Stimulated activated naive B cell treated with anti-CD40 and anti-IgM and Interleukin-4, amounts not matched to agents 10 μg/mL and 1 μg/mL and 100 μg/mL, for 72 hours (primary cell): ENCODE measurements around the gene NCKAP5.

Experiments used
- ATAC-seq, 2 donors: fragments of 150-1000 bp; cut with Tn5 transposase; replicated peaks; 2 replicates each; pipeline ENCODE4 v1.10.0; 2021; ENCODE audit warnings: moderate library complexity in 1 of 2
- DNase-seq: peaks from one replicate; pipeline ENCODE4 v3.0.0; 2021
- H3K27ac Mint-ChIP-seq: one replicate; pipeline ENCODE4 v1.8.0; 2022; ENCODE audit warnings: mild to moderate bottlenecking, mixed read lengths
- H3K27me3 Mint-ChIP-seq, 2 donors: one replicate each; pipeline ENCODE4 v1.8.0; 2022; ENCODE audit warnings: mixed read lengths in 2 of 2
- H3K36me3 Mint-ChIP-seq, 2 donors: one replicate each; pipeline ENCODE4 v1.8.0; 2022; ENCODE audit warnings: mixed read lengths in 2 of 2, mild to moderate bottlenecking in 1 of 2
- H3K4me1 Mint-ChIP-seq, 2 donors: one replicate each; pipeline ENCODE4 v1.8.0; 2022; ENCODE audit warnings: mixed read lengths in 2 of 2, mild to moderate bottlenecking in 1 of 2
- H3K4me3 Mint-ChIP-seq, 2 donors: one replicate each; pipeline ENCODE4 v1.8.0; 2022; ENCODE audit warnings: mild to moderate bottlenecking in 2 of 2, mixed read lengths in 2 of 2, moderate library complexity in 1 of 2
- H3K9me3 Mint-ChIP-seq, 2 donors: one replicate each; pipeline ENCODE4 v1.8.0; 2022; ENCODE audit warnings: mixed read lengths in 2 of 2, mild to moderate bottlenecking in 1 of 2

NCKAP5 gene

DNA sequence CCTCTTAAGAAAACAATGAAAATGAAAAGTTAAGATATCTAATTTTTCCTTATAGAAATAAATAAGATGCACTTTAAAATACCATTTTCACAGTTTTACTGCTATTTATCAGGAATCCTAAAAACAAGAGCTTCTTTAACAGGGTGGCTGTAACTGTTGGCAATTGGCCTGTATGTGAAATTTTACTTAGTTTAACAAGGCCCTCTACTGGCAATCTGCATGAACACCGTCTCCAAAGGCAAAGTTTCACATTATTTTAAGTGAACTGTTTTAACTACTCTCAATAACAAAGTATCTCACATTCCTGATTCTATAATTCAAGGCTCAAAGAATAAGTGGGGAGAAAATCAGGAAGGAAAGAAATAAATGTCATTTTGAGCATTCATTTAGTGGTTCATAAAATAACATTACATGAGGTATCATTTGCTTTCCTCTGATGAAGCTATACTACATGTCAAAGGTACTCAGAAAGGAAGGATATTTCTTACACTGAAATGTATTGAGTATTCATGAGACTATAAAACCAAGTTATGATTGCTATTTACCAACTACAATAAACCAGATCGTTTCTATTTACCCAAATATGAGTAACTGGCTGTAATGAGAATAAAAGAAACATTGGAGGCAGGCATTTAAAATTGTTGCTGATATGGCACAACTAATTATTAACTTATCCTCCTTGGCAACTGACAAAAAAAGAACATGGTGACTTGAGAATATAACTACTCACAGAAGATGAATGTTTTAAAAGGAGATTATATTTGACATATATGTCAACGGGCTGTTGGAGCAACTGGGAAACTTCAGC, 7.0 kb downstream of the NCKAP5 start:
- H3K4me1 Mint-ChIP-seq = no peaks in the 10 kb centered on the region
- no peak overlapping the region for H3K4me3 Mint-ChIP-seq
- H3K27ac Mint-ChIP-seq = no peak overlapping the region
- DNase-seq (no peak), ATAC-seq (no peak)
- H3K27me3 Mint-ChIP-seq = peaks cover 4 to 5% of the 10 kb centered on the region in 2 donors
- no peaks in the 10 kb centered on the region for H3K9me3 Mint-ChIP-seq
- H3K36me3 Mint-ChIP-seq = no peaks in the 10 kb centered on the region

DNA sequence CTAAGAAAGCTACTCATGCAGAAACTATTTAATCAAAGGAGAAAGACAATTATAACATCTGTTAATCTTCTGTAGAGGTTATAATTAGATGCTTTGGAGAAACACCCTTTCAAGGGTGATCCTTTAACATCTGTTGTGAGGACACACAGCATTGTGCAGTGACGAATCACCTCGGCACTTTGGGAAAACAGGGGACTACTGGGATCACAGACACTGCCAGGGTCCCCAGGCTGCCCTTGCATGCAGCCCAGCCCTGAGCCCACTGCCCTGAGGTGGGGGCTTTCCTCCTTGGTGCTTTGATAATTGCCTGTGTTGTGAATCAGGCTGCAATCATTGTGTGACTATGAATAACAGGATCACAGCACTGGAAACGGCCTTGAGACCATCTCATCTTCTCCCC, 10.6 kb downstream of the NCKAP5 start:
- ATAC-seq = no peak
- no peak for DNase-seq
- Mint-ChIP-seq H3K9me3 (peaks cover 0 to 3% of the 10 kb centered on the region in 2 donors), H3K27me3 (no peaks in the 10 kb centered on the region), H3K27ac (no peak overlapping the region), H3K36me3 (no peaks in the 10 kb centered on the region), H3K4me1 (no peaks in the 10 kb centered on the region), H3K4me3 (no peak overlapping the region)

DNA sequence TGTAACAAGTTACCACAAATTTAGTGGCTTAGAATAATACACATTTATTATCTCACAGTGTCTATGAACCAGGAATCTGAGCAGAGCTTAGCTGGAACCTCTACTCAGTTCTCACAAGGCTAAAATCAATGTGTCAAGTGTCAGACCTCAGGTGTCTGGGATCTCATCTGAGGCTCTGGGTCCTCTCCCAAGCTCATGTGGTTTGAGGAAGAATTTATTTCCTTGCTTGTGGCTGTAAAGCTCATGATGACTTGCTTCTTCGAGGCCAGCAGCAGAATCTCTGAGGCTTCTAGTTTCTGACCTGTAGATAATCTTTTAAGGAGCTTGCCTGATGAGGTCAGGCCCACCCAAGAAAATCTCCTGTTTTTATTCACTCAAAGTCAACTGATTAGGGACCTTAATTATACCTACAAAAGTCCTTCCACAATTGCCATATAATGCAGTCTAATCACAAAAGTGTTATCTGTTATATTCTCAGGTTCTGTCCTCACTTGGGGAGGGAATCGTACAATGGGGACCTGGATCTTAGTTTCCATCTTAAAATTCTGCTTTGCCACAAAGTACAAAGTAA, 14.3 kb downstream of the NCKAP5 start:
- H3K4me1 Mint-ChIP-seq = no peaks in the 10 kb centered on the region
- DNase-seq = no peak
- H3K36me3 Mint-ChIP-seq = no peaks in the 10 kb centered on the region
- H3K27me3 Mint-ChIP-seq = no peaks in the 10 kb centered on the region
- H3K4me3 Mint-ChIP-seq = no peak overlapping the region
- ATAC-seq = no peak
- peaks cover 0 to 3% of the 10 kb centered on the region in 2 donors for H3K9me3 Mint-ChIP-seq
- H3K27ac Mint-ChIP-seq = no peak overlapping the region

DNA sequence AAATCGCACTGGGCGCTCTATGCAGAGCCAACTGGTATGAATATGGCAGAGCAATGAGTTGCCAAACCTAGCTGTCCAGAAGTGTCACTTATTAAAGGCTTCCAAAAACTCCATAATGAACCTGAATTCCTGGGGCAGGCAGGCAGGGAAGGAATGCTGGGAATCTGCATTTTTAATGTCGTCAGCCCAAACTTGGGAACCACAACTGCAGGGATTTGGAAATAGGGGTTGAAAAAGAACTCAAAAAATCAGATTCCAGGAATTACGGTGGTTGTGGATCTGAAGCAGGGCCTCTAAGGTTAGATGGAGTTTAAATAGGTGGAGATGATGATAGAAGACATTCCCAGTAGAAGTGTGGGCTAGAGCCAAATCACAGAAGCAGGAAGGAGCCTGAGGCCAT, 15.0 kb downstream of the NCKAP5 start:
- Mint-ChIP-seq H3K4me3 (no peak overlapping the region), H3K9me3 (peaks cover 0 to 3% of the 10 kb centered on the region in 2 donors), H3K4me1 (no peaks in the 10 kb centered on the region), H3K27me3 (no peaks in the 10 kb centered on the region), H3K36me3 (no peaks in the 10 kb centered on the region), H3K27ac (no peak overlapping the region)
- DNase-seq = no peak
- no peak for ATAC-seq

DNA sequence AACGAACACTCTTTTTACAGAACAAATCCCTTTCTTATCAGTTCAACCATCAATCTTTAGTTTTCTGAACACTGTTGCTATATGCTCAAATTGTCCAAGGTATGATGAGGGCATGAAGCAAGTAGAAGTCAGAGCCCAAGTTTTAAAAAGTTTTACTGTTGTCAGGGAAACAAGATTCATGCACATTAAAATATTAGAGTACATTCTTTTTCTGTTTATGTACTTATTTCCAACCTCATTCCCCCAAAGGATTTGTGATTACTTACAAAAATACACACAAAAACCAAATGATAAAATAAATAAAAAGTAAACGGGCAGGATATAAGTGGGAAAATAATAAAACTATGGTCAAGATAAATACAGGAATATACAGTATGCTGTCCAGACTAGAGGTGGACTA, 15.4 kb downstream of the NCKAP5 start:
- Mint-ChIP-seq H3K36me3 (no peaks in the 10 kb centered on the region), H3K27me3 (no peaks in the 10 kb centered on the region), H3K4me1 (no peaks in the 10 kb centered on the region), H3K4me3 (no peak overlapping the region), H3K27ac (no peak overlapping the region), H3K9me3 (peaks cover 0 to 3% of the 10 kb centered on the region in 2 donors)
- ATAC-seq (no peak), DNase-seq (no peak)

DNA sequence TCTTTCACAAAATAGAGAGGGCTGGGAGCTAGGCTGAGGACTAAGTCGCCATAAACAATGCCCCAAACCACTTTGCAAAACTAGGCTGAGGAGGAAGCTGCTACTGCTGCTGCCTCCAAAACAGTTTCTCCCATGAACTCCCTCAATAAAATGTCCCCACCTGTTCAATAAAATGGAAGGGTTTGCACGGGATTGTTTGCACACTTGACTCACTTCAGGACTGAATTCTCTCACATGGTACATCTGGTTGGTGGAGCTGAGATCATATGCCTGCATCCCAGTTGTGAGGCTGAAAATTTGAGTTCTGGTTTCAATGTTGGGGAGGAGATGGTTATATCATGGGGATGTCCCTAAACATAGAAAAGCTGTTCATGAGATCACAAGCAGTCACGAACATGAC, 26.5 kb downstream of the NCKAP5 start:
- H3K4me3 Mint-ChIP-seq = no peak overlapping the region

DNA sequence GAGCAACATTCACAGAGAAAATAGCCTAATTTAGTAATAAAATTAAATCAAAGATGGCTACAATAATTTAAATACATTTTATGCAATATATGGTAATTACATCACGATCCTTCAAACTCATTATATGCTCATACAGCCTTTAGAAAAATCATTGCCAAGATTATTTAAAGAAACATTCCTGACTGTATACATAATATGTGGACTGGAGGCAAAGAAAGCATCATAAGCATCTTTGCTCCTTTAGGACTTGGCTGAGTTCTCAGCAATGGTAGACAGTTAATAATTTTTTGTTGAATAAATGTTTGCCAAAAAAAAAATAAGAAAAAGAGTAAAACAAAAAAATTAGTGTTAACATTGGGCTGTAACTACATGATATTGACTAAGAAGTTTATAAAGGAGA, 26.9 kb downstream of the NCKAP5 start:
- Mint-ChIP-seq H3K9me3 (peaks cover 3 to 8% of the 10 kb centered on the region in 2 donors), H3K4me1 (no peaks in the 10 kb centered on the region), H3K4me3 (no peak overlapping the region), H3K27ac (no peak overlapping the region), H3K36me3 (no peaks in the 10 kb centered on the region), H3K27me3 (peaks cover 0 to 7% of the 10 kb centered on the region in 2 donors)
- ATAC-seq = no peak
- no peak for DNase-seq

More for the DNA sequence above, 26.5 kb downstream of the NCKAP5 start:
- ATAC-seq (no peak), DNase-seq (no peak)
- H3K36me3 Mint-ChIP-seq = peaks cover 0 to 1% of the 10 kb centered on the region in 2 donors
- peaks cover 3 to 12% of the 10 kb centered on the region in 2 donors for H3K9me3 Mint-ChIP-seq
- H3K27me3 Mint-ChIP-seq = peaks cover 0 to 7% of the 10 kb centered on the region in 2 donors
- H3K4me1 Mint-ChIP-seq = no peaks in the 10 kb centered on the region
- no peak overlapping the region for H3K27ac Mint-ChIP-seq

DNA sequence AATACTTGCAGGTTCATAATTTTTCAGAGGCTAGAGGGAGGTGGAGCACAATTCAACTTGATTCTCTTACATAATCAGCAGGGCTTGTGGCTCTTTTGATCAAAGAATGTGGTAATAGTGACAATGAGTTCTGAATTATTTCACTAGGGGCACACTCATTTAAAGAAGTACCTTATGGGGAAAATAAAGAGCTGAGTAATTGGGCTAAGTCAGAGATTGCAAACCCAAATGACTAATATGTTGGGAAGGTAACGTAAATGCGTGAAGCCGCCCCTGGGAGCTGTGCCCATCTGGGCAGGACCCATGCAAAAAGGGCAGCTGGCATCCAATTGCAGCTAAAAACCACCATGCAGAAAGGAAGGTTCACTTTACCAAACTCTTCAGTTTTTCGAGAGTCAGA, 35.3 kb downstream of the NCKAP5 start:
- no peaks in the 10 kb centered on the region for H3K4me1 Mint-ChIP-seq
- H3K36me3 Mint-ChIP-seq = no peaks in the 10 kb centered on the region
- H3K27ac Mint-ChIP-seq = no peak overlapping the region
- DNase-seq (no peak), ATAC-seq (no peak)
- H3K4me3 Mint-ChIP-seq = no peak overlapping the region
- H3K9me3 Mint-ChIP-seq = peaks cover 5 to 6% of the 10 kb centered on the region in 2 donors
- peaks cover 8 to 10% of the 10 kb centered on the region in 2 donors for H3K27me3 Mint-ChIP-seq

DNA sequence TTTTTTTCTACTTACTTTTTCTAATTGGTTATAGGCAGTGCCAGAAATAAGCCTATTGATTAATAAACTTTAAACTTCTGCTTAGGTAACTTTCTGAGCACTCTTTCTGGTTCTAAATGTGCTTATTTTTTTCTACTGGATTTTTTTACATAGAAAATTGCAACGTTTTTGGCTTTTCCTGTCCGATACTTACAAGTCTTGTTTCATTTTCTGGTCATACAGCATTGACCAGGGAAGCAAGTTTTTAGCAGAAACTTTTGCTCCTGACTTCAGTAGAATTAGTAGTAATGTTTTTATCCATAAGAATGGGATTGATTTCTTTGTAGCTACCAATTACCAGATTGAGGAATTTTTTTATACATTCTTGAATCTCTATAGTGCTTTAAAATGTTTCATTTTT, 36.9 kb downstream of the NCKAP5 start:
- ATAC-seq = no peak
- Mint-ChIP-seq H3K9me3 (peaks cover 3 to 4% of the 10 kb centered on the region in 2 donors), H3K4me3 (no peak overlapping the region), H3K27me3 (peaks cover 3 to 8% of the 10 kb centered on the region in 2 donors), H3K4me1 (no peaks in the 10 kb centered on the region), H3K27ac (no peak overlapping the region), H3K36me3 (no peaks in the 10 kb centered on the region)
- DNase-seq = no peak

DNA sequence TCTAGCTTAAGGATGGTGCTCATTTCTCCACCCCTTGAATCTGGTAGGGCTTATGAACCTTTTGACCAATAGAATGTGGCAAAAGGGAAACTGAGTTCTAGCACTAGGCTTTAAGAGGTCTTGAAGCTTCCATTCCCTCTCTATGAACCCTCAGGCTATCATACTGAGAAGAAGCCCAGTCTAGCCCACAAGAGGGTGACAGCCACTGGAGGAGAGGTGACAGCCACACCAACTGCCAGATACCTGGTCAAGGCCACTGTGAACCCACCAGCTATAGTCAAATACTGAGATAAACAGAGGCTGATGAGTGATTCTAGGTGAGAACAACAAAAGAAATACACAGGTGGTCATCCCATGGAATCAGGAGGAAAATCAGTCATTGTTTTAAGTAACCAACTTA, 37.6 kb downstream of the NCKAP5 start:
- no peak overlapping the region for H3K4me3 Mint-ChIP-seq
- ATAC-seq (no peak), DNase-seq (no peak)
- peaks cover 0 to 2% of the 10 kb centered on the region in 2 donors for H3K9me3 Mint-ChIP-seq
- H3K36me3 Mint-ChIP-seq = no peaks in the 10 kb centered on the region
- H3K27me3 Mint-ChIP-seq = peaks cover 3 to 8% of the 10 kb centered on the region in 2 donors
- no peaks in the 10 kb centered on the region for H3K4me1 Mint-ChIP-seq
- no peak overlapping the region for H3K27ac Mint-ChIP-seq

DNA sequence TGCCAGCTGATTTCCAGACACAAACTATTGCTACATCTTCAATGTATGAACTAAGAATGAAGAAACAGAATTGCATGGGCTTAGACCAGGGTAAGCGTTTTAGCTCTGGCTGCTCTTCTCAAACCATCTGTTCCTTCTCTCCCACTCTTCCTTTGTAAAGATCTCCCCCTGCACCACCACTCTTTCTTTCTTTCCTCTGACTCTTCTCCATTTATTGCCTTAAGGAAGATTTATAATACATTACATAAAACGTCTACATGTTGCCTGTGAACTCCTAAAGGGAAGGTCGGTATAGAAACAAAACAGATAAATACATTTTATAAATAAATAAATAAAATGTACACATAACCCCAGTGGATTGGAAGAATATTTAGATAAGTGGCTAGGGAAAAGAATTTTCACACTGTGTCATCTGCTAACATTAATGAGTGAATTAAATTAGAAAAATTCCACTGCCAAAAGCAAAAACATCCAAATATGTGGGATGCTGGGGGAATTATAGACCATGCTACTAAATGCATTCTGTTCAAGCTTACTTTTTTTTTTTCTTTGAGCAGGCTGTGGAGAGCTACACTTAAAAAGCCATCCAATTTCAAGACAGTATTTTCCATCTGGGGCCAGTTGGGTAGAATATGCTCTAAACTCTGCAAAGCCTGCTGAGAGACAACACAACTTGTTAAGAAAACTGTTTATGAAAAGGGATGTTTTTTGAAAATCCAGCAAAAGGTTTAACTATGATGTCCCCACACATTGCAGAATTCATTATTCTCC, 41.5 kb downstream of the NCKAP5 start:
- H3K36me3 Mint-ChIP-seq = no peaks in the 10 kb centered on the region
- peaks cover 3 to 18% of the 10 kb centered on the region in 2 donors for H3K27me3 Mint-ChIP-seq
- peaks cover 0 to 2% of the 10 kb centered on the region in 2 donors for H3K9me3 Mint-ChIP-seq
- no peaks in the 10 kb centered on the region for H3K4me1 Mint-ChIP-seq
- DNase-seq = no peak
- H3K4me3 Mint-ChIP-seq = no peak overlapping the region
- ATAC-seq = no peak
- no peak overlapping the region for H3K27ac Mint-ChIP-seq

DNA sequence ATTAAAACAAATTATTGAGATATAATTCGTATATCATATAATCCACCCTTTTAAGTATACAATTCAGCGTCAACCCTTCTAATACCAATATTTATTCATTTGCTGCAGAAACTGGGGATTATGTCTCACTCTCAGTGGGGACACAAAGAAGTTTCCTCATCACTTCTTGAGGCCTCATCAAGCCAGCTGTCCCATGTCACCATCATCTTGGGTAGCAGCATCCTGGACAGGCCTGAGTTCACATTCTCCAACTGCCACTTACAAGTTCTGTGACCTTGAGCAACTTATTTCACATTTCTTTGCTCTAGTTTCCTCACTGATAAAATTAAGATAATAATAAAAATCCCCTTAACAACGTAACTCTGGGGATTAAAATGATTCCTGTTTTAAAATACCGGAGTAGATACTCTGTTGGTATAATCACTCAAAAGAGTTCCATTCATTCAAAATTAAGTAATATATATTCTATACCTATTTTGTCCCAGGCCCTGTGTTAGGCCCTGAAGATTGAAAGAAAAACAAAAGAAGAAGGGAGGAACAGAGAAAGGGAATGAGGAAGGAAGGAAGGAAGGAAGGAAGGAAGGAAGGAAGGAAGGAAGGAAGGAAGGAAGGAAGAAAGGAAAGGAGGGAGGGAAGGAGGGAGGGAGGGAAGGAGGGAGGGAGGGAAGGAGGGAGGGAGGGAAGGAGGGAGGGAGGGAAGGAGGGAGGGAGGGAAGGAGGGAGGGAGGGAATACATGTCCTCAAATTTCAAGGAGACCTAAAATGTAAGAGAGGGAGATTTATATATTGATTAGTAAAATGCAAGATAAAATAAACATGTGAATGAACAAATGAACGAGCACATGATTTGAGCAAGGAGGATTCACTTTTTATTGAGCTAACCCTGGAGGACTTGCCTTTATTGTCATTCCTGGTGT, 42.4 kb downstream of the NCKAP5 start:
- H3K27me3 Mint-ChIP-seq = peaks cover 2 to 15% of the 10 kb centered on the region in 2 donors
- H3K4me3 Mint-ChIP-seq = no peak overlapping the region
- no peaks in the 10 kb centered on the region for H3K36me3 Mint-ChIP-seq
- ATAC-seq (no peak), DNase-seq (no peak)
- peaks cover 0 to under 1% of the 10 kb centered on the region in 2 donors for H3K9me3 Mint-ChIP-seq
- H3K4me1 Mint-ChIP-seq = no peaks in the 10 kb centered on the region
- H3K27ac Mint-ChIP-seq = no peak overlapping the region

DNA sequence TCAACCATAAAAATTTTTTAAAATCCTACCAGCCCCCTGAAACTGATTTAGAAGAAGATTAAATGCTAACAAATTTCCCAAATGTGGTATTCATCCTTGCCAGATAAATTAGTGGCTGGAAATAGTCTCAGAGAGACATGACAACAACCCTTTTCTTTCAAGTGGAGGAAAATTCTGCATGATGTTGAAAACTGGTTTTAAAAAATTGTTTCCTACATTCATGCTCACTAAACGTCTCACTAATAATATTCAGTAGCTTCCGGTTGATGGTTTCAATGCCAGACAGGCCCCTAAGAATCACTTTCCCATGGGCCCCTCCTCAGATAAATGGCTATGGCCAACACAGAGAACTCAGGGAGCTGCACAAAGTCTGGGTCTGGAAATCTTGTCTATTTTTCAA, 43.2 kb downstream of the NCKAP5 start:
- H3K4me3 Mint-ChIP-seq = no peak overlapping the region
- H3K36me3 Mint-ChIP-seq = no peaks in the 10 kb centered on the region
- ATAC-seq (no peak), DNase-seq (no peak)
- H3K27me3 Mint-ChIP-seq = peaks cover 0 to 10% of the 10 kb centered on the region in 2 donors
- no peak overlapping the region for H3K27ac Mint-ChIP-seq
- no peaks in the 10 kb centered on the region for H3K9me3 Mint-ChIP-seq
- no peaks in the 10 kb centered on the region for H3K4me1 Mint-ChIP-seq

DNA sequence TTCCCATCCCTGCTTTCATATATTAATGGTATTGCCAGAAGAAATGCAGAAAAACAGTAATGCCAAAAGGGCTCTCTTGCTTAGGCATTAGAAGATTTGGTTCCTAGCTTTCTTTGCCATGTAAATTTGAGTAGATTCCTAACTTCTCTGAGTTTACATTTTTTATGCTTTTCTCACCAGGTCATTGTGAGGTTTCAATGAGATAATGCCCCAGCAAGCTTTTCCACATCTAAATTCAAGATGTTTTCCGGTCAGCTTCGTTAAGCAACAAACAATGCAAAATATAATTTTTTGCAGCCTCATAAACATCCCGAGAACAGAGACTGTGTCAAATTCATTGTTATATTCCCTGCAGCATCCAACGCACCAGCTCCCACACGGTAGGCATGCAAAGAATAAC, 44.9 kb downstream of the NCKAP5 start:
- Mint-ChIP-seq H3K27me3 (peaks cover 0 to 15% of the 10 kb centered on the region in 2 donors), H3K36me3 (no peaks in the 10 kb centered on the region), H3K9me3 (no peaks in the 10 kb centered on the region), H3K4me3 (no peak overlapping the region), H3K4me1 (no peaks in the 10 kb centered on the region), H3K27ac (no peak overlapping the region)
- ATAC-seq (no peak), DNase-seq (no peak)
